ENCODE results near the gene ROR2. TPM values are rescaled to one million over a fixed set of nuclear protein-coding genes. Genes with fewer than 3 reads are reported as not detected.

The ROR2 gene
- total and polyA plus RNA-seq, 4 donors = 0.13 to 0.84 (median 0.52) TPM

DNA sequence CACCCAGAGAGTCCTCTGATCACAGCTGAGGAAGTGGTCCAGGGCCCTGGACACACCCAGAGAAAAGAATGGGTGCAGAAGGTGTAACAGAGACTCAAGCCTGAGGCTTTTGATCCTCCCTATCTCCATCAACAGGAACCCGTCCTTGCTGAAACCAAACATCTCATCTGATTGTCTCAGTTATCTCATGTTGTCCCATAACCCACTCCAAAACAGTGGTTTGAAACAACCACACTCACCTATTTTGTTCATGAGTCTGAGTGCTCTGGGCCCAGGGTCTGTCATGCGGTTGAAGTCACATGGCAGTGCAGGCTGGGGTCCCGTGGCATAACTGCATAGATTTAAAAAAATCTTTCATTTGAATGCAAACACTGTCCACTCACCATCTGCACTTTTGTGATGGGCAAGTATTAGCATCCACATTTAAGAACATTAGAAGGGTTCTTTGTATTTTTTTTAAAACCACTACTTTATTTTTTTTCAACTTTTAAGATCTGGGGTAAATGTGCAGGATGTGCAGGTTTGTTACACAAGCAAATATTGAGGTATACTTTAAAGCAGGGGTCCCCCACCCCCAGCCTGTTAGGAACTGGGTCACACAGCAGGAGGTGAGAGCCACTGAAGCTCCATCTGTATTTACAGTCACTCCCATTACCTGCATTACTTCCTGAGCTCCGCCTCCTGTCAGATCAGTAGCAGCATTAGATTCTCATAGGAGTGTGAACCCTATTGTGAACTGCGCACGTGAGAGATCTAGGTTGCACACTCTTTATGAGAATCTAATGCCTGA is 255.8 kb downstream of the ROR2 start:
- Histone ChIP-seq H3K4me3 (ENCODE audit: low read depth in 1 of 3, low read length in 3 of 3) (no peak overlapping the region), H3K36me3 (ENCODE audit: control insufficient read depth in 4 of 4, insufficient read depth in 3 of 4, low read depth in 1 of 4, low read length in 3 of 4) (no peaks in the 10 kb centered on the region), H3K27me3 (ENCODE audit: control insufficient read depth in 4 of 4, insufficient read depth in 4 of 4, low read length in 3 of 4) (peaks cover 0 to 2% (median 0%) of the 10 kb centered on the region in 4 donors), H3K27ac (ENCODE audit: low read depth in 1 of 2, low read length in 2 of 2) (no peak overlapping the region), H3K9ac (ENCODE audit: low read depth in 1 of 2, low read length in 2 of 2) (no peak overlapping the region), H3K9me3 (ENCODE audit: control insufficient read depth in 4 of 4, low read length in 3 of 4) (no peaks in the 10 kb centered on the region), H3K4me1 (ENCODE audit: control insufficient read depth in 4 of 4, insufficient read depth in 4 of 4, low read length in 3 of 4) (no peaks in the 10 kb centered on the region)
- no peak for TF ChIP-seq RAD21 (IDR thresholded peaks at IDR 0.05)
- TF ChIP-seq FOXA2 (IDR thresholded peaks at IDR 0.05) = no peak
- TF ChIP-seq REST (IDR thresholded peaks at IDR 0.05) = no peak
- no peak for TF ChIP-seq HNF4A (conservative IDR thresholded peaks at IDR 0.05)
- no peak for TF ChIP-seq RXRA (IDR thresholded peaks at IDR 0.05)
- TF ChIP-seq ATF3 (IDR thresholded peaks at IDR 0.05) = no peak
- no peak for TF ChIP-seq HNF4G (IDR thresholded peaks at IDR 0.05)
- TF ChIP-seq, protein P1, sequence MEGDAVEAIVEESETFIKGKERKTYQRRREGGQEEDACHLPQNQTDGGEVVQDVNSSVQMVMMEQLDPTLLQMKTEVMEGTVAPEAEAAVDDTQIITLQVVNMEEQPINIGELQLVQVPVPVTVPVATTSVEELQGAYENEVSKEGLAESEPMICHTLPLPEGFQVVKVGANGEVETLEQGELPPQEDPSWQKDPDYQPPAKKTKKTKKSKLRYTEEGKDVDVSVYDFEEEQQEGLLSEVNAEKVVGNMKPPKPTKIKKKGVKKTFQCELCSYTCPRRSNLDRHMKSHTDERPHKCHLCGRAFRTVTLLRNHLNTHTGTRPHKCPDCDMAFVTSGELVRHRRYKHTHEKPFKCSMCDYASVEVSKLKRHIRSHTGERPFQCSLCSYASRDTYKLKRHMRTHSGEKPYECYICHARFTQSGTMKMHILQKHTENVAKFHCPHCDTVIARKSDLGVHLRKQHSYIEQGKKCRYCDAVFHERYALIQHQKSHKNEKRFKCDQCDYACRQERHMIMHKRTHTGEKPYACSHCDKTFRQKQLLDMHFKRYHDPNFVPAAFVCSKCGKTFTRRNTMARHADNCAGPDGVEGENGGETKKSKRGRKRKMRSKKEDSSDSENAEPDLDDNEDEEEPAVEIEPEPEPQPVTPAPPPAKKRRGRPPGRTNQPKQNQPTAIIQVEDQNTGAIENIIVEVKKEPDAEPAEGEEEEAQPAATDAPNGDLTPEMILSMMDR (IDR thresholded peaks at IDR 0.05; ENCODE audit: low read depth, low read length, missing input control) = no peak
- TF ChIP-seq, protein P2, sequence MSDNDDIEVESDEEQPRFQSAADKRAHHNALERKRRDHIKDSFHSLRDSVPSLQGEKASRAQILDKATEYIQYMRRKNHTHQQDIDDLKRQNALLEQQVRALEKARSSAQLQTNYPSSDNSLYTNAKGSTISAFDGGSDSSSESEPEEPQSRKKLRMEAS (IDR thresholded peaks at IDR 0.05) = no peak
- no peak for TF ChIP-seq JUND (IDR thresholded peaks at IDR 0.05)
- DNase-seq (ENCODE audit: low spot score) = no peak
- 75% methylated on average over 6 of the region's 6 CpGs for WGBS

DNA sequence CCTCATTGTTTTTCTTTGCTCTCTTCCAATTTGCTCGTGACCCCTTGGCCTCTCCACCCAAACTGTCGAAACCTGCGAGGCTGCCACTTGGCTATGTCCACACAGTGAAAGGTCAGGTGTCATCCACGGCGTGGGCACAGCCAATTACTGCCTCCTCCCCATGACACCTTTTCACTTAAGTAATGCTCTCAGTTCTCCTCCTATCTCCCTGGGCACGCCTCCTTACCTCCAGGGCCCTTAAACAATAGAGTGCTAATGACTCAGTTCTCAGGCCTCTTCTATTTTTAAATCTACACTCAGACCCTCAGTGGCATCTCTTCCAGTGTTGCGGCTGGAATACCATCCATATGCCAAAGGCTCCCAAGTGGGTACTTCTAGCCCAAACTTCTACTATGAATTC is 256.8 kb downstream of the ROR2 start:
- TF ChIP-seq FOXA1 (IDR thresholded peaks at IDR 0.05) (no peak), REST (IDR thresholded peaks at IDR 0.05) (no peak), HNF4G (IDR thresholded peaks at IDR 0.05) (no peak), NR2F2 (IDR thresholded peaks at IDR 0.05) (no peak)
- TF ChIP-seq, protein P2 (IDR thresholded peaks at IDR 0.05) = no peak
- H3K27ac ChIP-seq (ENCODE audit: low read depth in 1 of 2, low read length in 2 of 2) = no peak overlapping the region
- no peak for DNase-seq (ENCODE audit: low spot score)
- H3K4me1 ChIP-seq (ENCODE audit: control insufficient read depth in 4 of 4, insufficient read depth in 4 of 4, low read length in 3 of 4) = no peaks in the 10 kb centered on the region
- no peaks in the 10 kb centered on the region for H3K36me3 ChIP-seq (ENCODE audit: control insufficient read depth in 4 of 4, insufficient read depth in 3 of 4, low read depth in 1 of 4, low read length in 3 of 4)
- H3K9ac ChIP-seq (ENCODE audit: low read depth in 1 of 2, low read length in 2 of 2) = no peak overlapping the region
- H3K9me3 ChIP-seq (ENCODE audit: control insufficient read depth in 4 of 4, low read length in 3 of 4) = no peaks in the 10 kb centered on the region
- H3K4me3 ChIP-seq (ENCODE audit: low read depth in 1 of 3, low read length in 3 of 3) = no peak overlapping the region
- peaks cover 0 to 2% (median 0%) of the 10 kb centered on the region in 4 donors for H3K27me3 ChIP-seq (ENCODE audit: control insufficient read depth in 4 of 4, insufficient read depth in 4 of 4, low read length in 3 of 4)
- 58% methylated on average over 7 of the region's 7 CpGs for WGBS

All from liver (tissue), 9 donors.